HG03439 (cell line): ENCODE results near the gene SF1.

ENCODE experiments used
- ATAC-seq: cut with Tn5 transposase; IDR thresholded peaks from one replicate; pipeline ENCODE4 v1.9.1; 2021; ENCODE audit warnings: mild to moderate bottlenecking, moderate library complexity; ENCODE audit not compliant: unreplicated experiment

The SF1 gene

DNA sequence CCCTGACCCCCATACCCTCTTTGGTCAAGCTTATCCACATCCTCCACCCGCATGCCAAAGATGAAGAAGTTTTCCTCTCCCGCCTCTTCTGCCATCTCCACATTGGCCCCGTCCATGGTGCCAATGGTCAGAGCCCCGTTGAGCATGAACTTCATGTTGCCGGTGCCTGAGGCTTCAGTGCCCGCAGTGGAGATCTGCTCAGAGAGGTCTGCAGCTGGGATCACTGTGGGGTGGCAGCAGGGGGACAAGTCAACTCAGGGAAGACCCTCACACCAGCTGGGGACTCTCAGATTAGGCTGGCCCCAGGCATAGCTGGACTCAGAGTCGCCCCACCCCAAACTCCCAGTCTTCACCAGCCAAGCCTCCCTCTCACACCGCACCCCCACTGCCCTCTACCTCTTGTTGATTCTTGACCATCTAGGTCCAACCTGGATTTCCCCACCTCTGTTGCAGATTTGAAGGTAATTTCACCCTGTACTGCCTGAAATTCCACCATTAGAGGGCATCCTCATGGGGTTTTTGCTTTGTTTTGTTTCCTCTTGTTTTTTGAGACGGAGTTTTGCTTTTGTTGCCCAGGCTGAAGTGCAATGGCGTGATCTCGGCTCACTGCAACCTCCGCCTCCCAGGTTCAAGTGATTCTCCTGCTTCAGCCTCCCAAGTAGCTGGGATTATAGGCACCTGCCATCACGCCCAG is 27.8 kb downstream of the SF1 start:
- ATAC-seq: no peak

DNA sequence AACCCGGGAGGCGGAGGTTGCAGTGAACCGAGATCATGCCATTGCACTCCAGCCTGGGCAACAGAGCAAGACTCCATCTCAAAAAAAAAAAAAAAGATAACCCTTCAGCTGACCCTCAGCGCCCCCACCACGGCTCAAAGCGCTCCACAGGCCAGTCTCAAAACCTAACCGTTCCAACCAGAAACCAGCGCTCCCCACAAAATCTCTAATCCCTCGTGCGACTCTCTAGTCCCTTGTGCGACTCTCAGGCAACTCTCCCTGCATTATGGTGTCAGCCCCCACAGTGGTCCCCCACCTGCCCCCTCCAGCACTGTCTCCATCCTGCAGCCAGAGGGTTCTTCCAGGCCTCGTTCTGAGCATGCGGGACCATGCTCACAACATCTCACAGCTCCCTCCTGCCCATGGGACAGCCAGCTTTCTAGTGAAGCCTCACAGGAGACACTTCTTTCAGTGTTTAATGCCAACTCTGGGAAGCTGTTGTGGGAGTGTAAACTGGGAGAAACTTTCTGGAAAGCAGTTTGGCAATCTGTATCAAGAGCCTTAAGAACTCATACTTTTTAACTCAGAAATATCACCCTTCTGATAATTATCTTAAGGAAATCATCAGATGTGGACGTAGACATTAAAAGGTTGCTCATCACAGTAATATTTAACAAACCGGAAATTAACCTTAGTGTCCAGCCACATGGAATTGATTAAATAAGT is 30.2 kb downstream of the SF1 start:
- ATAC-seq: no peak

DNA sequence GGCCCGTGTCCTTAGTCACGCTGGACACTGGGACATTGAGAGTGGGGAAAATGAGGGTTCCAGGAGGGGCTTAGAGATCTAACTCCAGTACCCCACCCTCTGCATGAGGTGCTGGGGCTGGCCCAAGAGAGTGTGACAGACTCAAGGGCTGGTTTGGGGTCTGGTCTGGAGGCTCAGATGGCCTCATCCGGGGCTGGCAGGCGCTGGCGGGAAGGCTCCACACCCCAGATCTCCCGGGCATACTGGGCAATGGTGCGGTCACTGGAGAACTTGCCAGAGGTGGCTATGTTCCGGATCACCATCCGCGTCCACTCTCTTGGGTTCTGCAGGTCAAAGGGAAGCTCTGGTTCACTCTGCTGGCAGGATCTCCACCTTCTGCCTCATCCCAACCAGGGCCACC is 31.9 kb downstream of the SF1 start:
- no peak for ATAC-seq

DNA sequence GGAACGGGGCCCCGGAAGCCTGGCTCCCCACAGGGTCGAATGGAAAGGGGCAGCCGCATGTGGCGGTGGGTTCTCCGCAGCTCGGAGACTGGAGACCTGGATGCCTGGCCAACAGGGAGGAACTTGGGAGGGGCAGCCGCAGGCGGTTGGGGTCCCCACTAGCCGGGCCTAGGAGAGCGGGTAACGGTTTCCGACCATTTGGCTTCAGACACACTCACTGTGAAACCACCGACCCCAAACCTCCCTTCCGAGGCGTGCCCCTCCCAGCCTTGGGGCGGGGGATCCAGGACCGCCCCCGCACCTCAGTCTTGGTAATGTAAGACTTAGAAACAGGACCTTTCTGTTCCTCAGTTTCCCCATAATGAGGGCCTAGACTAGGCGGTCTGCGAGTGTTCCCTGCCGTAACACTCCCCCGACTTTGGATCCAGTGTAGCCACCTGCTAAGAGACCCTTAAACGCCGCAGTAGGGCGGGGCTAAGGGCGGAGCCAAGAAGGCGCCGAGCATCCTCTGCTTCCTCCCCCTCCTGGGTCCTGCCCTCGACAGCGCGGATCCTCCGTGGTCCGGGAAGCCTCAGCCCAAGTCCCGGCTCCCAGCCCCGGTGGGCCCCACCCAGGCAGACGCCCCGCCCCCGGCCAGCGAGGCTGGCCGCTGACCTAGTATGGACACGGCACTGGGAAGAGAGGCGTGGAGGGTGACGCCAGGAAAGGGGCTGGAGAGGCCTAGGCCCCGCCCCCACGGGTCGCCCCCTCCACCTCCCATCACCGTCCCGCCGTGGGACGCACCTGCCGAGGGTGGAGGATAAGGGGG is 32.6 kb downstream of the SF1 start:
- no peak for ATAC-seq

DNA sequence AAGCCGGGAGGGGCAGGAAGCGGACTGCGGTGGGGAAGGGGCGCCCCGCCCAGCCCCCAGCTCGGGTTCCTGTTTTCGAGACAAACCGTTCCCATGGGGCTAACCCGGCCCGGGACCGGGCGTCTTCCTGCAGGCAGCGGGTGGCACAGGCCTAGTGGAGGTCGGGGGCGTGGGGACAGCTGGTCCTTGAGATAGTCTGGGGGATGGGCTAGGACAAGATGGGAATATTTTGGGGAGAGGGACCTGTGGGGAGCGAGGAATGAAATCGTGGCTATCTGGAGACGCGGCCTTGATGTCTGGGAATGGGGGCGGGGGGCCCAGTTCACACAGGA is 33.2 kb downstream of the SF1 start:
- ATAC-seq: no peak

DNA sequence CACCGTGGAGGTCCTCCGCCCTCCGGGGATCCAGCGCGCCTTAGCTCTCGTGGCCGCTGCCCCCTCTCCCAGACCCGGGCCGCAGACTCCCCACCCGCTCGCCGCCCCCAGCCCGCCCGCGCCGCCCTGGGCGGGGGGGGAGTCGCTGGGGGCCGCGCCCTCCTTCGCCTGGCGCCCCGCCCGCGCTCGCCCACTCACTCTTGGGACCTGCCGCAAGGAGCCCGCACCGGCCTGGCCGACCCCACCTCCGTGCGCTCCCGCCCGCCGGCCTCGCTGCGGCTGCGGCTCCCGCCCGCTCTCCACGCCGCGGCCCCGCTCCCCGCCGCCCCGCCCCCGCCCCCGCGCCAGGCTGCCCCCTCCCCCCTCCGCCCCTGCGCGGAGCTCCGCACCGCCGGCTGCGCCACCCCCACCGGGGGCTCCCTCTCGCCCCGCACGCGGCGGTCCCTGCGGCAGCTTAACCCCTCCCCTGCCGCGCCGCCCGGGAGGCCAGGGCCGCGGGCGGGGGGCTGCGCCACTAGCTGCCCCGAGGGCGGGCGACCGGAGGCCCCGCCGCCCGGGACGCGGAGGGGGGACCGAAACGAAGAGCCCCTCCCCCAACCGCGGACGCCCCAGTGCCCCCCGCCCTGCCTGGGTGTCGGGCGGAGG is 33.7 kb downstream of the SF1 start:
- ATAC-seq: no peak

DNA sequence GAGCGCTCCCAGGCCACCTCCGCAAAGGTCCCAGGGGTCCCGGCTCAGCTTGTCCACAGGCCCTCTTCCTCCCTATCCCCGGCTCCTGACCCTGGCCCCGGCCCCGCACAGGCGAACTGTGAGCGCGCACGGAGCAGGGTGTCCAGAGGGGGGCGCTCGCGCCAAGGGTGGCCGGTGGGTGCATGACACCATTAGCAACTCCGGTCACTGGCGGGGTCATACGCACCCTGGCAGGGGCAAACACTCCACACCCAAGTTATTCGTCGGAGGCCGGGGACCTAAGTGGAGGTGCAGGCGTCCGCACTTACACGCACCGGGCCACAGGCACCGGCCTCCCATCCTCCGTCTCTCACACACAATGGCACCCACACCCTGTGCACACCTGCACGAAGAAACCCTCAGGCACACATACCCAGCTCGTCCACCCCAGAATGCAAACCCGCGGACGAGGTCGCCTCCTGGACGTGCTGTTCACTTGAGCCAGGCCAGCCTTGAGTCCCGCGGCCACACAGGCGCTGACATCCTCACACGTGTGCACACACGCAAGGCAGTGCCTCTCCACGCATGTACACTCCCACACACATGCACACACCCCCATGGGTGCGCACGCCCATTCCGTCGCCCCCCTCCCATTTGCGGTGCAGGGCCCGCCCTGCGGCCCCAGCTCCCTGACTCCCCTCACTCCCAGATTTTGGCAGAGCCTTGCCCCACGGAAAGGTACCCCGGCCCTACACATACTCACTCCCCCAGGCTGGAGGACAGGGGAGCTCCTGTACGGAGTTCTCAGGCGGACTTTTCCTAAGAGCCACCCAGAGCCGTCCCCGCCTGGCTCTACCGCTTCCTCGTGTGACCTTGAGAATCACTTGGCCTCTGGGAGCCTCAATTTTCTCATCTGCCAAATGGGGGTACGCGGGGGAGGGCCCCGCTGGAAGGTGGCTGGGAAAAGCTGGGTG is 34.5 kb downstream of the SF1 start, which contains the start of gene RASGRP2:
TSS of gene RASGRP2 (minus strand) at position 552 of the 953 bp plus-strand sequence. CDS start 1,276 bp downstream, outside the sequence.
- no peak for ATAC-seq

DNA sequence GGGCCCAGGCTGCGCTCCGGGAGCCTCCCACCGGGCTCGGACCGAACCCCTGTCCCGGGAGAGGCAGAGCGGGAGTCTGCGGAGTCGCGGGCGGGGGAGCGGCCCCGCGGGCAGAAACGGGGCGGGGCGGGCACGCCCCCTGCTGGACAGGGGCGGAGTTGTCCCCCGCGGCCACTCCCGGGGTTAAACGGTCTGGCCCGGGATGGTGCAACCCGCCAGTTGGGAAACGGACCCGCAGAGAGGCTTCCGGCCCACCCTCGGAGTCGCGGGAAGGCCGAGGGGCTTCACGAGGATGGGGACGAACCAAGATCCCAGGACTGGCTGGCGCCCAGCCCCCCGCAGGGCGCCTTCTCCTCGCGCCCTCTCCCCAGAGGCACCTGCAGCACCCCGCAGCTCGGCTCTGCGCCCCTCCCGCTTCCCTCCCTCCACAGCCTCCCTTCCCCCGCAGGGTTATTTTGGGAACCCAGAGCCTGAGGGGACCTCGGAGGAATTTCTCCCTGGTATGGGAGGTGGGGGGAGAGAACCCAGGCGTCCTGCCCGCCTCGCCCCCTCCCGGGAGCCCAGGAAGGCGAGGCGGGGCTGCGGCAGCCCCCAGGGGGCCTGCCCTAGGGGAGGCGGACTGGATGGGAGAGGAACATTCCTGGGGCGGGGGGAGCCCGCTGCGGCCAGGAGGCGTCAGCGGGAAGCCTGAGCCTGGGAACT is 35.3 kb downstream of the SF1 start:
- no peak for ATAC-seq

DNA sequence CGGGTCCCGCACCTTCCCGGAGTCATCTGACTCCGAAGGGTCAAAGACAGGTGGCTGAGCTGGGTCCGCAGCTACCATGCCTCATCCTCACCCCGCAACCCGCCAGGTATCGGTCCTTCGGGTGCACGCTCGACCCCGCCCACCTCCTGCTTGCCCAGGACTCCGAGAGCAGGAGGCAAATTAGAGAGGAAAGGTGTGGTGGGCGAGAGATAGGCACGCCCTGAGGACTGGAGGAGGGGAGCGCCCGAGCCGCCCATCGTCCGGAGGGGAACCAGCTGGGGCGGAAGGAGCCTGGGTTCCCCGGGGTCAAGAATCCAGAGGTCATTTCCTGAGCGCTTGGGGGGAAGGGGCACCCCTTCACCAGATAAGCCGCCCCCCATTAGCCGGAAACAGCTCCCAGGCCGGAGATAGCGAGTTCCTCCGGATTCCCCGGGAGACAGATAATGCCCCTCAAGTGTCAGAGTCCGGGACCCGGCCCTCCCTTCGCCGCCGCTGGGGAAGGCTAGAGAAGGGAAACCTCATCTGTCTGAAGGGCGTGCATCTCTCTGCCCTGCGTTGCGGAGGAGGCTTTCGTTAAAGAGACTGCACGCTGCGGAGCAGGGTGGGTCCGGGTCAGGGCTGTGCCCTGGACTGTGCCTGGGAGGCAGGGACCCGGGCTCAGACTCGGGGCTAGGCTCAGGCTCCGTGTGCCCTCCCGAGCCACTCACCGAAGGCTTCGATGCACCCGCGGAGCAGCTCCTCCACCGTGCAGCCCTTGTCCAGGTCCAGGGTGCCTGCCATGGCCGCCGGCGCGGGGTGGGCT is 36.1 kb downstream of the SF1 start:
- ATAC-seq: no peak

DNA sequence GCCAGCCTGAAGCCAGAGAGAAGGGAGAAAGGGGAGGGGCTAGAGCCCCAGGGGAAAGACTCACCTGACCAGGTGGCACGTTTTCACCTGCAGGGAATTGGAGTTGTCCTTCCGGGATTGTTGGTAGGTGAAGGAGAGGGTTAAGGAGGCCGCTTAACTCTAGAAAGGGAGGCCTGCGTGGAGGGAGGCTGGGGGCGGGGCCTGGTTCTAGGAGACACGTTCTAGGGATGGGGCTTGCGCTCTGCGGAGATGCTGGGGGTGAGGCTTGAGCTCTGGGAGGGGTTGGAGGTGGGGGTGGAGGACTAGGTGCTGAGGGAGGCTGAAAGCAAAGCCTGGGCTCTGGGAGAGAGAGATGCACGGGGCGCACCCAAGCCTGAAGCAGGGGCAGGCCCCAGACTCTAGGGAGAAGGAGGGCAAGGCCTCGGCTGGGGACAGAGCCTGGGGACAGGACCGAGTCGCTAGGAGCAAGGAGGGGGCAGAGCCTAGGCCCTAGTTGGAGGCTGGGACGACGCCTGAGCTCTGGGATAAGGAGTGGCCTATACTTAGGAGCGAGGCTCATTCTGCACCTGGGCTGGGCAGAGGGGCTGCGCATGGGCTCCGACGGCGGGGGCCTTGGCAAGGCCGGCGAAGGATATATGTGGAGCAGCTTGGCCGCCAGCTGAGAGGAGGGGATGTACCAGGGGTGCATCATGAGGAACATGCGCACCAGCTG is 36.8 kb downstream of the SF1 start:
- ATAC-seq: no peak

DNA sequence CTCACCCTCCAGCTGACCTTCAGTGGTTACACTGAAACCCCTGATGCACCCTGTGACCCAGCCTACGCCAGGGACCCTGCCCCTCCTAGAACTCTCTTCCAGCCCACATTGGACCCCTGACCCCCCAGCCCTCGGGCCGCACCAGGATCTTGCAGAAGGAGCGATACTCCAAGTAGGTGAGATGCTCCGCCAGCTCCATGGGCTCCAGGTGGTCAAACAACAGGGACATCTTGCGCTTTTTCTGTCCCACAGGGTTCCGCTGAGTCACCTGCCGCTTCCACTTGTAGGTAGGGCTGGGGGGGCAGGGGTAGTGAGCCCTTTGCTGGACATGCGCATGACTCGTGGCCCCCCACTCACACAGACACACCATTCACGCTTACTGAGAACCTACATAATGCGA is 38.5 kb downstream of the SF1 start:
- ATAC-seq: no peak

DNA sequence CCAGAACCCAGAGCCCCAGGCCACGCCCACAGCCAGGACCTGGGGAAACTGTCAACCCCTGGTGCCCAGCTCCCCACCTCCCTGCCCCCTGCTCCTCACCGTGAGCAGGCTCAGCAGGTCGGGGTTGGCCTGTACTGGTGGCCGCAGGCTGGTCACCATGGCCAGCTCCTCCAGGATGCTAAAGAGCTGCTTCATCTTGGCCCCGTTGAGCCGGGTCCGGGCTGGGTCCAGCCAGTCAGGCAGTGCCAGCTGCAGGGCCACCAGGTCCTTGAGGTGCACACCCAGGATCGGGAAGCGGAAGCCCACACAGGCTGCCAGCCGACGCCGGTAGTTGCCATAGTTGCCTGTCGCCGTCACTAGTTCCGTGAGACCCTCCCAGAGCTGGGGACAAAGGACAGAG is 41.7 kb downstream of the SF1 start:
- no peak for ATAC-seq

DNA sequence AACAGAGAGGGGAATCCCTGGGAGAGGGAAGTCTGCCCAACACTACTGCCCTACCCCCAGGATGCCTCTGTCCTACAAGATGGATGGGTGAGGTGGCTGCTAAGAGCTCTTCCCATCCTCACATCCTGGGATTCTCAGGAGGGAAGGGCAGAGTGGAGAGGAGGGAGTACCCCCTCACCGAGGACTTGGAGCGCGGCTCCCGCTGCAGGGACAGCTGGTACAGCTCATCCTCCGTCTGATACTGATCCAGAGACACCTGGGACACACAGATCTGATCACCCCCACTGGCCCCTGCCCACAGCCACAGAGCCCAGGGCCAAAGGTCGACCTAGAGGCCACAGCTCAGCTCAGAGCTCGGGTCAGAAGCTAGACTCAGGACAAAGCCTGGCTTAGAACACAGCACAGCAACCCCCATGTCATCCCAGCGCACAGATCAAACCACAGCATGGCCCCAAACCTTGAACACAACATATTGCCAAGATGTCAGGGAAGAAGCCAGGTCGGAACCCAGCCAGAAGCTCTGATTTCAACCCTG is 42.5 kb downstream of the SF1 start:
- ATAC-seq: no peak

DNA sequence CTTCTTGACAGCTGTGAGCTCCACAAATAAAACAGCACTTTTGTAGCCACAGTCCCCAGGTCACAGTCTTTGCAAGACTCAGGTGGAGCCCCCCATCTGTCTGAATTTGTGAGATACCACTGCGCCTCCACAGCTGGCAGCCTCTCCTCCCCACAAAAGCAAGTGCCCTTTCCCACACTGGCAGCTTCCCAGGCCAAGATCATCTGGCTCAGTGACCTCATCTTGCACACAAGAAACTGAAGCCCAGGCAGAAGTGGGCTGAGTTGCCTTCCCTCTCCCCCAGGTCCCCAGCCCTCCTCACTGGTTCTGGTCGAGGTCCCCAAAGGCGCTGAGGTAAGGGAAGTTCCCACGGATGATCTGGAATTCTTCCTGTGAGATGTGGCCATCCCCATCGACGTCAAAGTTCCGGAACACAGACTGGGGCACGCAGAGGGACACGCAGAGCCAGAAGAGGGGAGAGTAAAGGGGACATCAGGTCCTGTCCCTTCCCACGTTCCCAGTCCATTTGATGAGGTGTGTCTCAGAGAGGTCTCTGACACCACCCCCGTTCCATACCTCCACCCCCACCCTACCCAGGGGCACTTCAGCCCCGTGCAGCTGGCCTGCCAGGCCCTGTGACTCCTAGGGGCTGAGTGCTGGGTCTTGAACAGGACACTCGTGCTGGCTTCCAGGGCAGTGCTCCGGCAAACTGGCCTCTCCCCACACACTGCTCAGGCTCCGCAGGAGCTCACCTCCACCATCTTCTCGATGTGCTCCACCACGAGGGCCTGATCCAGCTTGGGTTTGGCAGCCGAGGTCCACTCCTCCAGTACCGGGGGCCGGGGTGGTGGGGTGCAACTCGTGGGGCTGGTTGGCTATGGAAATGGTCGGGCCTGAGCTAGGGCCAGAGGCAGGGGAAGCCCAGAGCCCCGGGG is 43.3 kb downstream of the SF1 start:
- no peak for ATAC-seq

DNA sequence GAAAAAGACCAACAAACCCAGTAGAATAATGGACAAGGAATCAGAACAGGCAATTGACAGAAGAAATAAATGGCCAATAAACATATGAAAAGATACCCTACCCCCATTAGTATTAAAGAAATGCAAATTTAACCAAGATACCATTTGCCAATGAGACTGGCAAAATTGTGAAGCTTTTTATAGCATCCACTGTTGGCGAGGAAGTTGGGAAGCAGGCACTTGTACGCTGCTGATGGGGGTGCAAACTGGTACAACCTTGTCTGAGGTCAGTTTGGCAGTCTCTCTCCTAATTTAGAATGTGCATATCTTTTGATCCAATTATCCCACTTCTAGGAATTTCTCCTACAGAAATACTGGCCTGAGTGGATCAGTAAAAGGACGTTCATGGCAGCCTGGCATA is 46.7 kb downstream of the SF1 start:
- no peak for ATAC-seq

DNA sequence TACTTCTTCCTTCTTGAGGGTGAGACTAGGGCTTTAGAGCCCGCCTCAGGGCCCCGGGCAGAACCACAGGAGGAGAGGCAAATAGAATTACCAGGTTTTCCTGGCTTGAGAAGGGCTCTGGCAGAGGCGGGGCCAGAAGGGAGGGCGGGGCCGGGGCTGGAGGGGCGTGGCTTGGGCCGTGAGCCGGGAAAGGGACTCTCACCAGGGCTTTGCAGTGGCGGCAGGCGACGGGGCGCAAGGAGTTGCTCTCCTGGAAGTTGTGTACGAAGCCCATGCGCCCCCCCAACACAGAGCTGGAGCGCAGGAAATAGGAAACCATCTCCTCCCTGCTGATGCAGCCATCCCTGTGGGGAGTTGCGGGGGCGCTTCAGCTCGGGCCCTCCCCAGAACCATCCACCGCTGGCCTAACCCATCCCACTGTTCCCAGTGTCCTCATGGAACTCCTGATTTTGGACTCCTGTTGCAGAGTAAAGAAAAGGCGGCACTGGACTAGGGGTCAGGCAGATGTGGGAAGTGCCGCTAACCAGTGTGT is 48.4 kb downstream of the SF1 start:
- ATAC-seq: no peak
